Measurements from ENCODE around the gene MINDY4. TPM values are rescaled to one million over a fixed set of nuclear protein-coding genes. Genes with fewer than 3 reads are reported as not detected.

The MINDY4 gene
- total RNA-seq, 2 donors from 2014 or later: 8.1 to 31.9 TPM

DNA sequence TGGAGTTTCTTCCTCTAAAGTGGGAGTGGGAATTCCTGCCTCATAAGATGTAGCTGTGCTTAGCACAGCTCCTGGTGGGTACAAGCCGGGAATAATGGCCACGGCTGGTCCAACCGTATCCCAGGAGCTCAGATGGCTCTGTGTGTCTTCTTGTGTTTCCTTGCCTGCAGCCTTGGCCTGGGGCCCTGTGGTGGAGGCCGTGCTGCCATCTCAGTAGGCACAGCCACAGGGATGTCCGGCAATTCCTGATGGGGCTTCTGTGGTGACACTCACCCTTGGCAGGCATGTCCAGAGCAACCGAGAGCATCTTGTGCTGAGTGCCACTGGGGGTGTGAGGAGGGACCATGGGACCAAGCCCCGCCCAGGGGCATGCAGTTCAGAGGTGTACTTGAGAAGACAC is 90.4 kb downstream of the MINDY4 start:
- TF ChIP-seq POLR2A (IDR thresholded peaks at IDR 0.05): no peak
- no peak for TF ChIP-seq POLR2AphosphoS5 (IDR thresholded peaks at IDR 0.05)
- TF ChIP-seq CTCF (IDR thresholded peaks at IDR 0.05): no peak
- DNase-seq (ENCODE audit: low spot score): no peak
- no peaks in the 10 kb centered on the region for H3K27me3 ChIP-seq (replicated peaks; ENCODE audit: insufficient read depth)
- no peak overlapping the region for H3K4me3 ChIP-seq
- WGBS: 90% methylated on average over 7 of the region's 7 CpGs
- intact Hi-C loops (cut with DNase I): no loop called here
- no peak overlapping the region for H3K27ac ChIP-seq
- peaks cover 0 to 4% of the 10 kb centered on the region in 2 donors for H3K36me3 ChIP-seq
- no peaks in the 10 kb centered on the region for H3K9me3 ChIP-seq
- H3K4me1 ChIP-seq (replicated peaks): no peaks in the 10 kb centered on the region

DNA sequence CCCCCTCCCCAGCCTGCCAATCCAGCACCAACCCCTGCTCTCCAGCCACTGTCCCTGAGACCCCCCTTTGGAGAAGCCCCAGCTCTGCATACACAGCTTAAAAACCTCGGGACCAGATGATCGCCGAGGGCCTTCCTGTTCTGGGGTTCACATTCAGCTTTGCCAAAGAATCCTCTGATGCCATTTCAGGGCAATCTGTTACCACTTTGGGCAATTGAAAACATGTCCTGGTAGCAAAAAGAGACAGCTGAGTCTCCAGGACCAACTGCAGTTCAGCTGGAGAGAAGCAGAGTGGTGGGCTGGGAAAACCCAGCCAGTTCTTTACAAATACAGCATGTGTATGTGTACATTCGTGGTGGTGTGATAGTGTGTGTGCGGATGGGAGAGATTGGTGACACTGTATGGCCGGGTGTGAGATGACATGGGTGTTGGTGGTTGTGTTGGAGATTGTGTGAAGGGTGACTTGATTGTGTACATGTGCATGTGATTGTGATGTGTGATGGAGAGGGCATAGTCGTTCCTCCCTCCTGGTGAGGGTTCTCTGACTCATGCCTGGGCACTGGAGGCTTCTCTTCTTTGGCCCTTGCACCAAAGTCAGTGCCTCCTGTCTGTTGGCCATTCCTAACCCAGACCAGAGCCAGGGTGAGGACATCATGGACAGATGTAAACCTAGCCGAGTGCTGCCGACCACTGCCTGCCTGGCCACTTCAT is 91.9 kb downstream of the MINDY4 start:
- H3K27me3 ChIP-seq (replicated peaks; ENCODE audit: insufficient read depth): no peaks in the 10 kb centered on the region
- 77% methylated on average over 9 of the region's 9 CpGs for WGBS
- no peaks in the 10 kb centered on the region for H3K4me1 ChIP-seq (replicated peaks)
- peaks cover 0 to 4% of the 10 kb centered on the region in 2 donors for H3K36me3 ChIP-seq
- TF ChIP-seq POLR2AphosphoS5 (IDR thresholded peaks at IDR 0.05) (no peak), POLR2A (IDR thresholded peaks at IDR 0.05) (no peak), CTCF (IDR thresholded peaks at IDR 0.05) (no peak)
- no peak overlapping the region for H3K4me3 ChIP-seq
- DNase-seq (ENCODE audit: low spot score): no peak
- intact Hi-C loops (cut with DNase I): no loop called here
- no peaks in the 10 kb centered on the region for H3K9me3 ChIP-seq
- H3K27ac ChIP-seq: peak overlapping the region; percentile 36 to 38

- DNase-seq (ENCODE audit: low spot score): no peak
- Histone ChIP-seq H3K27ac (peak overlapping the region; percentile 36 to 38), H3K27me3 (replicated peaks; ENCODE audit: insufficient read depth) (no peaks in the 10 kb centered on the region), H3K9me3 (no peaks in the 10 kb centered on the region), H3K4me1 (replicated peaks) (no peaks in the 10 kb centered on the region), H3K4me3 (no peak overlapping the region), H3K36me3 (peaks cover 0 to 4% of the 10 kb centered on the region in 2 donors)
- 52% methylated on average over 4 of the region's 4 CpGs for WGBS
- intact Hi-C loops (cut with DNase I): no loop called here
- TF ChIP-seq POLR2A (IDR thresholded peaks at IDR 0.05) (no peak), POLR2AphosphoS5 (IDR thresholded peaks at IDR 0.05) (no peak), CTCF (IDR thresholded peaks at IDR 0.05) (no peak)
Observed at GRCh38 chr7:30863706-30864035, 92.5 kb downstream of the MINDY4 start.

DNA sequence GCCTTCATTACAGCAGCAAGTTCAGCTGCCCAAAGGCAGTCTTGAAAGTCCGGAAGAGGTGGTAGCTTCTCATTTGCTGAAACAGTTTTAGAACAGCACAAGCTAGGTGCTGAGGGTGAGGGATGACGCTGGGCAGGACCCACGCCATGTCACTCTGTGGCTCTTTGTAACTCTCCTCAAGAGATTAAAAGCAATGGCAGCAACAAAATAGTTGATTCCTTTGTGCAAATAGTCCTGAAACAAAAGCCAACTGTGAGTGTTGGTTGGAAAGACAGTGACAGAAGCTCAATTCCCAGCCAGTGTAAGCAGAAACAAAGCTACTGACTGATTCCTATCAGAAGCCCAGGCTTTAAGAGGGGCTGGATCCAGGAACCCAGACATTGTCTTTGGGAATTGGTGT is 92.9 kb downstream of the MINDY4 start:
- peak overlapping the region; percentile 1 to 38 for H3K27ac ChIP-seq
- intact Hi-C loops (cut with DNase I): no loop called here

More for the DNA sequence above, 92.9 kb downstream of the MINDY4 start:
- 64% methylated on average over 3 of the region's 3 CpGs for WGBS
- Histone ChIP-seq H3K36me3 (peaks cover 0 to 4% of the 10 kb centered on the region in 2 donors), H3K9me3 (no peaks in the 10 kb centered on the region), H3K4me1 (replicated peaks) (no peaks in the 10 kb centered on the region), H3K27me3 (replicated peaks; ENCODE audit: insufficient read depth) (no peaks in the 10 kb centered on the region), H3K4me3 (no peak overlapping the region)
- no peak for DNase-seq (ENCODE audit: low spot score)
- no peak for TF ChIP-seq CTCF (IDR thresholded peaks at IDR 0.05)
- TF ChIP-seq POLR2AphosphoS5 (IDR thresholded peaks at IDR 0.05): no peak
- no peak for TF ChIP-seq POLR2A (IDR thresholded peaks at IDR 0.05)
